Measurements from ENCODE around the gene RIPOR1.
A peak's percentile ranks its signal among the peaks of the same experiment; 100 is the strongest.

Gene RIPOR1

GRCh38 chr16:67558859-67559258 lies 30.2 kb downstream of the RIPOR1 start:
- DNase-seq, result no peak

- no peak for DNase-seq
Measured at GRCh38 chr16:67560827-67561342, 32.3 kb downstream of the RIPOR1 start.

GRCh38 chr16:67561501-67561823 lies 32.8 kb downstream of the RIPOR1 start:
- DNase-seq, result no peak

GRCh38 chr16:67561824-67562525 lies 33.3 kb downstream of the RIPOR1 start:
- peak; percentile 88 for DNase-seq

GRCh38 chr16:67562526-67562917 lies 33.9 kb downstream of the RIPOR1 start, which contains the start of gene CTCF:
TSS of gene CTCF (plus strand) at chr16:67562526. CDS start at chr16:67610833, 48,307 bp downstream.
- DNase-seq, result peak; percentile 62

- no peak for DNase-seq
Measured at GRCh38 chr16:67562918-67563707, 34.5 kb downstream of the RIPOR1 start.

- DNase-seq, result no peak
Measured at GRCh38 chr16:67563708-67564468, 35.3 kb downstream of the RIPOR1 start.

- no peak for DNase-seq
Measured at GRCh38 chr16:67565470-67566100, 37.0 kb downstream of the RIPOR1 start.

GRCh38 chr16:67571464-67571863 lies 42.8 kb downstream of the RIPOR1 start:
- no peak for DNase-seq

GRCh38 chr16:67571981-67572431 lies 43.4 kb downstream of the RIPOR1 start:
- no peak for DNase-seq

GRCh38 chr16:67579686-67580085 lies 51.1 kb downstream of the RIPOR1 start:
- DNase-seq, result no peak

GRCh38 chr16:67580202-67580601 lies 51.6 kb downstream of the RIPOR1 start:
- no peak for DNase-seq

- DNase-seq, result no peak
Measured at GRCh38 chr16:67593288-67593687, 64.7 kb downstream of the RIPOR1 start.

- DNase-seq, result no peak
Measured at GRCh38 chr16:67593701-67594100, 65.1 kb downstream of the RIPOR1 start.

- no peak for DNase-seq
Measured at GRCh38 chr16:67594256-67594915, 65.8 kb downstream of the RIPOR1 start.

GRCh38 chr16:67594956-67595355 lies 66.3 kb downstream of the RIPOR1 start:
- DNase-seq, result no peak

All from NCI-H2029 (cell line).